GM06990 (cell line): ENCODE measurements around the gene ANKIB1.
"Not testable (repeated sequence)": the region's sequence is repeated elsewhere in the genome, so short reads cannot be mapped to it uniquely, and the experiment has no call there.

Source experiments
- DNase-seq: peaks from one replicate; pipeline ENCODE4 v3.0.0-alpha.2; 2011; ENCODE audit not compliant: insufficient read length; ENCODE audit errors: extremely low read depth
- H3K27me3 ChIP-seq: replicated peaks from 2 replicates; pipeline ENCODE4 v1.6.0; 2011; ENCODE audit warnings: low read length; ENCODE audit not compliant: control insufficient read depth, insufficient read depth
- H3K36me3 ChIP-seq: 2 replicates; pipeline ENCODE4 v1.5.1; 2011; ENCODE audit warnings: low read length; ENCODE audit not compliant: control insufficient read depth, insufficient read depth
- H3K4me3 ChIP-seq: replicated peaks from 2 replicates; pipeline ENCODE4 v1.5.1; 2011; ENCODE audit warnings: low read depth, mild to moderate bottlenecking, control low read depth, low read length
- CTCF ChIP-seq: IDR thresholded peaks from 2 replicates; pipeline ENCODE4 v1.5.1; 2011; ENCODE audit warnings: low read length, control low read depth, mild to moderate bottlenecking, inconsistent platforms; ENCODE audit not compliant: insufficient read depth, poor library complexity, severe bottlenecking

Gene ANKIB1

GRCh38 chr7:92437956-92438491 lies 192.2 kb downstream of the ANKIB1 start:
- Histone ChIP-seq H3K36me3 (no peaks in the 10 kb centered on the region), H3K4me3 (no peak overlapping the region), H3K27me3 (no peaks in the 10 kb centered on the region)
- no peak for DNase-seq
- TF ChIP-seq CTCF, result no peak

- not testable (repeated sequence) for DNase-seq, H3K36me3 ChIP-seq, H3K27me3 ChIP-seq, H3K4me3 ChIP-seq
Measured at GRCh38 chr7:92442720-92443119, 196.9 kb downstream of the ANKIB1 start.

- H3K4me3 ChIP-seq, result peak overlapping the region; percentile 95
- no peak for DNase-seq
- no peaks in the 10 kb centered on the region for H3K27me3 ChIP-seq
- no peak for TF ChIP-seq CTCF
- H3K36me3 ChIP-seq, result peaks cover under 1% of the 10 kb centered on the region
Measured at GRCh38 chr7:92446869-92447344, 201.1 kb downstream of the ANKIB1 start.

GRCh38 chr7:92447345-92448204 lies 201.8 kb downstream of the ANKIB1 start, which contains the start of gene GATAD1:
TSS of gene GATAD1 (plus strand) at chr7:92447482. CDS start at chr7:92447730, 248 bp downstream.
- peak; percentile 88 for TF ChIP-seq CTCF
- Histone ChIP-seq H3K36me3 (peaks cover 5% of the 10 kb centered on the region), H3K4me3 (peak within 1 kb of the TSS; percentile 95), H3K27me3 (no peaks in the 10 kb centered on the region)
- peak; percentile 84 for DNase-seq

GRCh38 chr7:92448205-92448747 lies 202.5 kb downstream of the ANKIB1 start:
- no peak for DNase-seq
- Histone ChIP-seq H3K36me3 (peaks cover 5% of the 10 kb centered on the region), H3K4me3 (peak overlapping the region; percentile 95), H3K27me3 (no peaks in the 10 kb centered on the region)
- peak; percentile 48 for TF ChIP-seq CTCF
